Suprapubic skin (tissue), 4 donors: ENCODE data around the gene UPK3B.
"Not testable (repeated sequence)": the region's sequence is repeated elsewhere in the genome, so short reads cannot be mapped to it uniquely, and the experiment has no call there.

Source experiments
- CTCF ChIP-seq, 2 donors: fragments of 200-600 bp in 1 of 2; fragments of 450-650 bp in 1 of 2; sonication (generic) in 1 of 2; IDR thresholded peaks; one replicate each; pipeline ENCODE4 v1.5.1; 2016 to 2019; ENCODE audit warnings: antibody characterized with exemption in 2 of 2, mild to moderate bottlenecking in 1 of 2, moderate library complexity in 1 of 2
- POLR2A ChIP-seq, 2 donors: fragments of 450-650 bp; IDR thresholded peaks; one replicate each; pipeline ENCODE4 v1.6.1; 2017; ENCODE audit warnings: antibody characterized with exemption in 2 of 2, mild to moderate bottlenecking in 2 of 2, moderate library complexity in 2 of 2
- POLR2AphosphoS5 ChIP-seq, 3 donors: sonication (generic); formaldehyde crosslinking; IDR thresholded peaks; one replicate each; pipeline ENCODE4 v1.6.1; 2017; ENCODE audit warnings: antibody characterized with exemption in 3 of 3

- not testable (repeated sequence) for TF ChIP-seq CTCF, POLR2AphosphoS5, POLR2A (IDR thresholded peaks at IDR 0.05)
Observed at GRCh38 chr7:76506643-76507042, 3.7 kb upstream of the UPK3B start.
